Measurements from ENCODE around the gene PI4KA. TPM values are rescaled to one million over a fixed set of nuclear protein-coding genes. Genes with fewer than 3 reads are reported as not detected.

The PI4KA gene
- total RNA-seq, 1 experiment from 2014 or later = 65.8 TPM

GRCh38 chr22:20745119-20745518, 113.5 kb downstream of the PI4KA start:
- no peak overlapping the region for H2BK15ac ChIP-seq (ENCODE audit: low read depth, low read length)
- H3K4me2 ChIP-seq (ENCODE audit: insufficient read depth, insufficient read length, low read length) = no peak overlapping the region
- no peak overlapping the region for H2BK5ac ChIP-seq (ENCODE audit: insufficient read length, low read length)
- no peak overlapping the region for H4K91ac ChIP-seq (ENCODE audit: insufficient read length, low read depth, low read length)
- H2BK120ac ChIP-seq (ENCODE audit: low read depth, low read length, poor library complexity, severe bottlenecking) = no peak overlapping the region
- H3K56ac ChIP-seq (ENCODE audit: insufficient read length, low read depth, low read length) = no peak overlapping the region
- H2AFZ ChIP-seq (ENCODE audit: low read length) = no peak overlapping the region
- Mint-ChIP-seq H3K9me3 (peaks cover 6 to 7% of the 10 kb centered on the region in 2 experiments; a peak in 4 of 5 replicates), H3K4me1 (no peaks in the 10 kb centered on the region), H3K27me3 (ENCODE audit: low read depth) (no peaks in the 10 kb centered on the region), H3K27ac (no peak overlapping the region), H3K4me3 (no peak overlapping the region), H3K36me3 (ENCODE audit: insufficient read depth in 1 of 3, low read depth in 3 of 3) (peaks cover 12 to 56% (median 13%) of the 10 kb centered on the region in 3 experiments)
- no peak overlapping the region for H3K23ac ChIP-seq (ENCODE audit: insufficient read length, low read depth, low read length)
- H2AK5ac ChIP-seq (ENCODE audit: insufficient read length, low read length) = no peak overlapping the region
- H2BK20ac ChIP-seq (ENCODE audit: low read depth, low read length, poor library complexity, severe bottlenecking) = no peak overlapping the region
- H3K4ac ChIP-seq (ENCODE audit: low read depth, low read length) = no peak overlapping the region
- no peak overlapping the region for H4K8ac ChIP-seq (replicated peaks; ENCODE audit: insufficient read length, low read depth, low read length)
- H3K79me2 ChIP-seq (ENCODE audit: insufficient read depth, low read length) = no peaks in the 10 kb centered on the region
- no peaks in the 10 kb centered on the region for H4K20me1 ChIP-seq (ENCODE audit: control insufficient read depth, insufficient read depth, insufficient read length)
- H3K18ac ChIP-seq (ENCODE audit: insufficient read length, low read depth, low read length) = no peak overlapping the region
- H3K23me2 ChIP-seq (ENCODE audit: insufficient read length, low read depth, low read length, poor library complexity, severe bottlenecking) = no peaks in the 10 kb centered on the region
- no peak overlapping the region for H3K27ac ChIP-seq (ENCODE audit: insufficient read length, low read depth, low read length)
- H3K4me1 ChIP-seq (ENCODE audit: insufficient read depth, low read length) = no peaks in the 10 kb centered on the region
- H3K79me1 ChIP-seq (ENCODE audit: insufficient read depth, low read depth, low read length, poor library complexity, severe bottlenecking) = no peaks in the 10 kb centered on the region
- H3K9ac ChIP-seq (ENCODE audit: extremely low read depth, insufficient read length, low read length) = no peak overlapping the region
- H2BK12ac ChIP-seq (ENCODE audit: insufficient read length, low read depth, low read length) = no peak overlapping the region
- no peak overlapping the region for H3K14ac ChIP-seq (ENCODE audit: insufficient read depth, low read length)
- H3K27me3 ChIP-seq (ENCODE audit: insufficient read depth, low read length) = no peaks in the 10 kb centered on the region; the same call in 1 of the 2 replicates
- H4K5ac ChIP-seq (ENCODE audit: insufficient read length, low read depth, low read length) = no peak overlapping the region
- no CpG with 5 or more reads among the region's 3 CpGs for WGBS (ENCODE audit: extremely low coverage, insufficient read length, low lambda C conversion rate)
- no peaks in the 10 kb centered on the region for H3K9me3 ChIP-seq (ENCODE audit: control insufficient read depth, low read depth, low read length)
- no peak overlapping the region for H3T11ph ChIP-seq (ENCODE audit: low read length)
- no peak for TF ChIP-seq CTCF (conservative IDR thresholded peaks at IDR 0.05)
- DNase-seq = no peak
